Mucosa of descending colon (tissue), 3 donors: ENCODE results near the gene CLDN18. TPM values are rescaled to one million over a fixed set of nuclear protein-coding genes. Genes with fewer than 3 reads are reported as not detected.
A peak's percentile ranks its signal among the peaks of the same experiment; 100 is the strongest.

Source experiments
- ATAC-seq: fragments of 200-7000 bp; cut with Tn5 transposase; one replicate; pipeline ENCODE4 v1.9.1; 2020; ENCODE audit warnings: mild to moderate bottlenecking, moderate library complexity
- DNase-seq, 3 donors: peaks; one replicate each; pipeline ENCODE4 v3.0.0-alpha.2; 2020
- H3K36me3 ChIP-seq: fragments of 200-600 bp; one replicate; pipeline ENCODE4 v1.8.0; 2021; ENCODE audit warnings: low read depth, mild to moderate bottlenecking
- H3K4me1 ChIP-seq: fragments of 200-600 bp; one replicate; pipeline ENCODE4 v1.8.0; 2021; ENCODE audit warnings: low read depth, mild to moderate bottlenecking
- H3K4me3 ChIP-seq: fragments of 200-600 bp; one replicate; pipeline ENCODE4 v1.8.0; 2021; ENCODE audit warnings: mild to moderate bottlenecking
- H3K9me3 ChIP-seq: fragments of 200-600 bp; one replicate; pipeline ENCODE4 v1.8.0; 2021; ENCODE audit warnings: mild to moderate bottlenecking
- intact Hi-C, 2 donors: fragments of 100-400 bp; cut with DNase I in 1 of 2; cut with micrococcal nuclease in 1 of 2; formaldehyde crosslinking; loops; one replicate each; pipeline versions ENCODE4 v1.11.0 to v1.11.1; 2022; cut with DNase I, micrococcal nuclease
- total RNA-seq, 3 donors: library from RNA; stranded (reverse); fragmentation: NEBNext Ultra II Directional in 2 of 3; extraction: Animal tissue kit (Norgen Biotek cat#: 25700) in 2 of 3; gene quantifications; one replicate each; pipeline versions ENCODE4 v1.2.1 to v1.2.4, GENCODE V29; 2021 to 2023
- TF ChIP-seq, protein P1 (sequence below): fragments of 200-600 bp; IDR thresholded peaks from one replicate; pipeline ENCODE4 v1.8.0; 2022; ENCODE audit warnings: antibody characterized with exemption, mild to moderate bottlenecking
- donor health status: DM: no; HTN: no; CAD: no; lungs with moderate emphysema.
- donor health status: DM: no; HTN: no; CAD: no.
- donor health status: DM: no; HTN: yes; CAD: no.

The CLDN18 gene
- total RNA-seq, 3 donors from 2014 or later, result not detected

DNA sequence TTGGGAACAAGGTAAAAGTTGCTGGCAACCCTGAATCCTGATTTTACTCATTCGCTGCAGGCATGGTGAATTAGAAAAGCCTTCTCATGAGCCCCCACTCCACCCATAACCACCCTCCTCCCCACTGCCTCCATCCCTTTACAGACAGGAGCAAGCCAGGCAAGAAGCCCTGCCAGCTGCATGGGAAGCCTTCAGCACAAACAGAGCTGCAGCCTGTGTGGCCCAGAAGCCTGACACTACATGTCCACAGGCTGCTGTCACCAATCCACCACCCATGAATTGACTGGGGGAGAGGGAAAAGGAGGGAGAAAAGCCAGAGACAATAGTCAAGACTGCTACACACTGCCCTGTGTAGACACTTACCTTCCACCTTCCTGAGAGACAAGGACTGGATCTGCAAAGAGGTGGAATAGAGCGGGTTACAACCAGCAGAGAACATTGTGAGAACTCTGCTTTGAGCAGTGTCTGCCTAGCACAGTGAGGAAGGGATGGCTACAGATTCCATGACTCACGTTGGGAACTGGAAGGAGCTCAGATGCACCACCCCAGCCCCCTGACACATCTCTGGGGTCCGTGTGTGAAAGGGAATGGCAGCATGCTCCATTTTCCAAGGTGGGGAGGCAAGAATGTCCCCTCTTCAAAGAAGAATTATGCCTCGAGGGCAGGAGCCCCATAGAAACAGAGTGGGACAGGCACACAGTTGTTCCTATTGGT, 71.6 kb downstream of the CLDN18 start:
- Histone ChIP-seq H3K4me3 (no peak overlapping the region), H3K36me3 (no peaks in the 10 kb centered on the region), H3K9me3 (no peaks in the 10 kb centered on the region), H3K4me1 (no peaks in the 10 kb centered on the region)
- peak; percentile 26 for ATAC-seq
- intact Hi-C loops, result no loop called here
- TF ChIP-seq, protein P1, sequence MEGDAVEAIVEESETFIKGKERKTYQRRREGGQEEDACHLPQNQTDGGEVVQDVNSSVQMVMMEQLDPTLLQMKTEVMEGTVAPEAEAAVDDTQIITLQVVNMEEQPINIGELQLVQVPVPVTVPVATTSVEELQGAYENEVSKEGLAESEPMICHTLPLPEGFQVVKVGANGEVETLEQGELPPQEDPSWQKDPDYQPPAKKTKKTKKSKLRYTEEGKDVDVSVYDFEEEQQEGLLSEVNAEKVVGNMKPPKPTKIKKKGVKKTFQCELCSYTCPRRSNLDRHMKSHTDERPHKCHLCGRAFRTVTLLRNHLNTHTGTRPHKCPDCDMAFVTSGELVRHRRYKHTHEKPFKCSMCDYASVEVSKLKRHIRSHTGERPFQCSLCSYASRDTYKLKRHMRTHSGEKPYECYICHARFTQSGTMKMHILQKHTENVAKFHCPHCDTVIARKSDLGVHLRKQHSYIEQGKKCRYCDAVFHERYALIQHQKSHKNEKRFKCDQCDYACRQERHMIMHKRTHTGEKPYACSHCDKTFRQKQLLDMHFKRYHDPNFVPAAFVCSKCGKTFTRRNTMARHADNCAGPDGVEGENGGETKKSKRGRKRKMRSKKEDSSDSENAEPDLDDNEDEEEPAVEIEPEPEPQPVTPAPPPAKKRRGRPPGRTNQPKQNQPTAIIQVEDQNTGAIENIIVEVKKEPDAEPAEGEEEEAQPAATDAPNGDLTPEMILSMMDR, result no peak
- DNase-seq, result no peak

DNA sequence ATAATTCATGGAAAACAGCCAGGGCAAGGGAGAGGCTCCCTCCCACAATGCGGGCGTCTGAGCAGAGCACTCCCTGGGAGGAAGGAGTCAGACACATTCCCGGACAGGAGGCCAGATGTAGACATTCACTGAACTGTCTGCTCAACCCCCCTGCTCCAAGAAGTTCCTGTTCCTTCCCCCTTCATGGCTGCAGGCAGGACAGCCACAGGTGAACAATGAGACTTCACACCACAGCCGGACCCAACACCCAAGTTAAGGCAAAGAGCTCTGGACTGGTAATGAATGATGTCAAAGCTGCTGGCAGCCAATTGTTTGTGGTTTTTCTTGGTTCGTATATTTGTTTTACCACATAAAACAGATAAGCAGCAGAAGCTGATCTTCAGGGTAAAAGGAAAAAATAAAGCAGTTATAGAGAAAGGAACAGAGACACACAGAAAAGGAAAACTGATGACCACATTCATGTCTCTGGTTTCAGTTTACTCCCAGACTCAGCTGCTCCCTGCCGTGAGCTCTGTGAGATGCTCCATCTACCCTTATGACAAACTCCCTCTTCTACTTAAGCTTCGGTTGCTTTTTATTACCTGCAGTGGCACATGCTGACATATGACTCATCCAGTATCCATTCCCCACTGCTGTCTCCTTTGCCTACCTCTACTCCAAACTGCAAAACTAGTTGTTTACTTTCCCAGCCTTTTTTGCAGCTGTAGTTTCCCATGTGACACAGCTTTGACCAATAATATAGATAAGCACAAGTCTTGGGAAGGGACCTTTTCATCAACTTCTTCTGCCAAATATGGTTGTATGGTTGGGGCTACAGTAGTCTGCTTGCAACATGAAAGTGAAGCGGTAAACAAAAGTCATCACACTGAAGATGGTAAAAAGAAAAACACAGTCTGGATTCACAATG, 72.4 kb downstream of the CLDN18 start:
- Histone ChIP-seq H3K36me3 (no peaks in the 10 kb centered on the region), H3K4me1 (no peaks in the 10 kb centered on the region), H3K4me3 (no peak overlapping the region), H3K9me3 (no peaks in the 10 kb centered on the region)
- TF ChIP-seq, protein P1, result no peak
- intact Hi-C loops, result no loop called here
- peak in 1 of 3 donors; percentile 7 for DNase-seq
- peak; percentile 80 for ATAC-seq

DNA sequence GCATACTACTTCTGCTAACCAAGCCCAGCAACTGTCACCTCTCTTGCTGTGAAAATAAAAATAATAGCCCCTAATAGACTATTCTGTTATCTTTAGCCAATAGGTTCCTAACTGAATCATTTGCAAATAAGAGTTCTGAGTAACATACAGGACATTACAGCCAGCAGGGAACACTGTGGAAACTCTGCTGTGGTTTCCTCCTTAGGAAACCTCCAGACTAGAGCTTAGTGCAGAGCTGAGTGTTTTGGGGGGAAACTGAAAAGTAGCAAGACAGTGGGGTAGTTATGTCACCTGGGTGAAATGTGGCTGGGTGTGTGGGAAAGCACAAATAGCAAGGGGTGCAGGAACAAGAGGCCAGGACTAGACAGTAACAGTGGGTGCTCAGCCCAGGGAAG, 73.0 kb downstream of the CLDN18 start:
- intact Hi-C loops, result no loop called here
- no peaks in the 10 kb centered on the region for H3K36me3 ChIP-seq

More for the DNA sequence above, 73.0 kb downstream of the CLDN18 start:
- no peak for DNase-seq
- peak; percentile 5 for ATAC-seq
- H3K4me3 ChIP-seq, result no peak overlapping the region
- no peaks in the 10 kb centered on the region for H3K9me3 ChIP-seq
- TF ChIP-seq, protein P1, result no peak
- H3K4me1 ChIP-seq, result no peaks in the 10 kb centered on the region

Other genes with a start within 250 kb of the CLDN18 start
- gene SOX14, start 245.8 kb upstream of the CLDN18 start, total RNA-seq, result not detected
- gene DZIP1L, start 105.4 kb downstream of the CLDN18 start, total RNA-seq, result 1 to 10 TPM; 1.8 to 9.2 (median 3.2) TPM
- not detected for gene A4GNT, start 122.2 kb downstream of the CLDN18 start, total RNA-seq
- 10 to 100 TPM; 10.5 to 11.6 (median 11.6) TPM for gene DBR1, start 164.8 kb downstream of the CLDN18 start, total RNA-seq
- 10 to 100 TPM; 33.5 to 50.7 (median 48.0) TPM for gene ARMC8, start 177.1 kb downstream of the CLDN18 start, total RNA-seq